GM23338 (cell line): ENCODE measurements around the gene CTNNA3. TPM values are rescaled to one million over a fixed set of nuclear protein-coding genes. Genes with fewer than 3 reads are reported as not detected.

Experiments used
- ATAC-seq: fragments of 200-7000 bp; cut with Tn5 transposase; 3 replicates; pipeline ENCODE4 v1.9.1; 2020
- DNase-seq: peaks from one replicate; pipeline ENCODE4 v3.0.0-alpha.2; 2015; ENCODE audit warnings: low spot score
- H2AFZ ChIP-seq: fragments of 200-600 bp; sonication (generic); 2 replicates; pipeline ENCODE4 v1.8.0; 2016; ENCODE audit warnings: antibody characterized with exemption, mild to moderate bottlenecking, moderate library complexity
- H3F3A ChIP-seq: fragments of 200-600 bp; sonication (generic); replicated peaks from 2 replicates; pipeline ENCODE4 v1.8.0; 2017; ENCODE audit warnings: antibody characterized with exemption, mixed run types, low read depth
- H3K27ac ChIP-seq: fragments of 200-600 bp; sonication (generic); 2 replicates; pipeline ENCODE4 v1.6.1; 2016; ENCODE audit warnings: low read depth
- H3K27me3 ChIP-seq: fragments of 200-600 bp; sonication (generic); 2 replicates; pipeline ENCODE4 v1.8.0; 2016; ENCODE audit warnings: mild to moderate bottlenecking, mixed run types, moderate library complexity; ENCODE audit not compliant: insufficient read depth
- H3K36me3 ChIP-seq: fragments of 200-600 bp; sonication (generic); 2 replicates; pipeline ENCODE4 v1.8.0; 2016; ENCODE audit warnings: mild to moderate bottlenecking; ENCODE audit not compliant: insufficient read depth
- H3K4me1 ChIP-seq: fragments of 200-600 bp; sonication (generic); 2 replicates; pipeline ENCODE4 v1.8.0; 2016; ENCODE audit warnings: mild to moderate bottlenecking, moderate library complexity; ENCODE audit not compliant: insufficient read depth
- H3K4me2 ChIP-seq: fragments of 200-600 bp; sonication (generic); 2 replicates; pipeline ENCODE4 v1.7.1; 2017; ENCODE audit warnings: mixed run types
- H3K4me3 ChIP-seq: fragments of 200-600 bp; sonication (generic); 2 replicates; pipeline ENCODE4 v1.6.1; 2016; ENCODE audit warnings: mixed run types
- H3K79me2 ChIP-seq: fragments of 200-600 bp; sonication (generic); replicated peaks from 2 replicates; pipeline ENCODE4 v1.8.0; 2017; ENCODE audit warnings: mild to moderate bottlenecking; ENCODE audit not compliant: insufficient read depth
- H3K9me2 ChIP-seq: fragments of 200-600 bp; sonication (generic); 2 replicates; pipeline ENCODE4 v1.8.0; 2017; ENCODE audit not compliant: insufficient read depth
- H4K20me1 ChIP-seq: fragments of 200-600 bp; sonication (generic); replicated peaks from 2 replicates; pipeline ENCODE4 v1.8.0; 2017; ENCODE audit warnings: mild to moderate bottlenecking; ENCODE audit not compliant: insufficient read depth
- H3K27ac Mint-ChIP-seq: 2 replicates; pipeline ENCODE4 v1.8.0; 2020; ENCODE audit warnings: inconsistent platforms, mild to moderate bottlenecking, moderate library complexity, mixed read lengths
- H3K27me3 Mint-ChIP-seq: 3 replicates; pipeline ENCODE4 v1.8.0; 2022; ENCODE audit warnings: low read depth, mild to moderate bottlenecking, moderate library complexity, mixed read lengths, inconsistent platforms; ENCODE audit not compliant: insufficient read depth, poor library complexity
- H3K36me3 Mint-ChIP-seq: 3 replicates; pipeline ENCODE4 v1.8.0; 2021; ENCODE audit warnings: low read depth, mild to moderate bottlenecking, inconsistent platforms, moderate library complexity, mixed read lengths
- H3K4me1 Mint-ChIP-seq: 3 replicates; pipeline ENCODE4 v1.8.0; 2020; ENCODE audit warnings: mild to moderate bottlenecking, inconsistent platforms, mixed read lengths
- H3K4me3 Mint-ChIP-seq: 3 replicates; pipeline ENCODE4 v1.8.0; 2021; ENCODE audit warnings: moderate library complexity, mild to moderate bottlenecking, inconsistent platforms, mixed read lengths
- H3K9me3 Mint-ChIP-seq: 3 replicates; pipeline ENCODE4 v1.8.0; 2020; ENCODE audit warnings: moderate library complexity, mild to moderate bottlenecking, inconsistent platforms, mixed read lengths
- CREB1 ChIP-seq: fragments of 250-450 bp; sonication (Bioruptor Pico); IDR thresholded peaks from 2 replicates; pipeline ENCODE4 v1.5.0; 2020; ENCODE audit warnings: low read depth, mild to moderate bottlenecking, moderate library complexity
- NANOG ChIP-seq: IDR thresholded peaks from 2 replicates; pipeline ENCODE4 v1.6.1; 2016; ENCODE audit warnings: antibody characterized with exemption, borderline replicate concordance
- POLR2AphosphoS5 ChIP-seq: IDR thresholded peaks from 2 replicates; pipeline ENCODE4 v1.6.1; 2016; ENCODE audit warnings: antibody characterized with exemption, low read depth
- REST ChIP-seq: IDR thresholded peaks from one replicate; pipeline ENCODE4 v1.6.1; 2018; ENCODE audit warnings: antibody characterized with exemption; ENCODE audit not compliant: unreplicated experiment
- STAT1 ChIP-seq: IDR thresholded peaks from one replicate; pipeline ENCODE4 v1.6.1; 2016; ENCODE audit warnings: antibody characterized with exemption; ENCODE audit not compliant: unreplicated experiment
- ZNF462 ChIP-seq: fragments of 250-450 bp; sonication (Bioruptor Pico); IDR thresholded peaks from 2 replicates; pipeline ENCODE4 v1.5.0; 2020; ENCODE audit warnings: mild to moderate bottlenecking, moderate library complexity
- polyA plus RNA-seq: library from polyadenylated mRNA; unstranded; fragments of >200 nt; fragmentation: Nextera tagmentation; extraction: Ambion mirVana; gene quantifications from 2 replicates; pipeline ENCODE4 v1.2.1, GENCODE V29; 2016
- total RNA-seq: library from RNA; depleted of rRNA; stranded (reverse); fragments of >200 nt; shearing (Covaris generic); gene quantifications from 2 replicates; pipeline ENCODE4 v1.2.3, GENCODE V29; 2014

CTNNA3 gene
- total and polyA plus RNA-seq, 2 experiments from 2014 or later: 0.71 to 3.3 TPM

- TF ChIP-seq ZNF462: no peak
These were observed 1449.8 kb downstream of the CTNNA3 start (continued) for GRCh38 chr10:66246177-66246576.

- TF ChIP-seq POLR2AphosphoS5 (no peak), NANOG (no peak), CREB1 (no peak), STAT1 (no peak), REST (no peak)
- H3K4me3 Mint-ChIP-seq: no peak overlapping the region
- Histone ChIP-seq H2AFZ (no peak overlapping the region), H3K4me1 (peaks cover 11% of the 10 kb centered on the region), H3K36me3 (no peaks in the 10 kb centered on the region), H3K79me2 (no peaks in the 10 kb centered on the region), H3K4me3 (no peak overlapping the region), H3K4me2 (no peak overlapping the region), H3F3A (no peaks in the 10 kb centered on the region), H3K27me3 (no peaks in the 10 kb centered on the region), H4K20me1 (no peaks in the 10 kb centered on the region), H3K9me2 (peaks cover 8% of the 10 kb centered on the region; the same call in 1 of the 2 replicates), H3K27ac (no peak overlapping the region)
- no peaks in the 10 kb centered on the region for H3K27me3 Mint-ChIP-seq
- peaks cover 24% of the 10 kb centered on the region for H3K4me1 Mint-ChIP-seq
- DNase-seq (no peak), ATAC-seq (no peak)
- H3K36me3 Mint-ChIP-seq: peaks cover 9% of the 10 kb centered on the region; the same call in 1 of the 3 replicates
- H3K27ac Mint-ChIP-seq: no peak overlapping the region
- peaks cover 15% of the 10 kb centered on the region for H3K9me3 Mint-ChIP-seq
These were observed 1451.0 kb downstream of the CTNNA3 start for GRCh38 chr10:66244953-66245352.
